ENCODE data around the gene PRIM2. TPM values are rescaled to one million over a fixed set of nuclear protein-coding genes. Genes with fewer than 3 reads are reported as not detected.

Gene PRIM2
- total and polyA plus RNA-seq, 10 of the 15 experiments (the other 5 are each of a cell fraction or from before 2014, with no cell fraction given), result 13.2 to 38.6 (median 25.1) TPM

DNA sequence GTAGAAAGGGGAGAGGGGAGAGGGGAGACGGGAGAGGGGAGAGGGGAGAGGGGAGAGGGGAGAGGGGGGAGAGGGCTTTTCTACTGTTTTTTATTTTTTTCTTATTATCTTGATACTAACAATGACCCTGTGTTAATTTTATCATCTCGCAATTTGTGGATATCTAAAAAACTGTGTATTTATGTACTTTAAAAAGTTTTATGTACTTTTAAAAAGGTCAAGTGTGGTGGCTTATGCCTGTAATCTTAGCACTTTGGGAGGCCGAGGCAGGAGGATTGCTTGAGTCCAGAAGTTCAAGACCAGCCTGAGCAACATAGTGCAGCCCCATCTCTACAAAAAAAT lies 5.5 kb upstream of the PRIM2 start:
- DNase-seq (ENCODE audit: low read depth, low spot score) (no peak), FAIRE-seq (no peak), ATAC-seq (no peak)
- Histone ChIP-seq H3K27ac (ENCODE audit: control insufficient read depth, insufficient read depth) (no peak overlapping the region), H3K9me3 (replicated peaks; ENCODE audit: control insufficient read depth, insufficient read depth, low read length) (no peaks in the 10 kb centered on the region), H3K9ac (ENCODE audit: control insufficient read depth, insufficient read depth, low read length) (no peak overlapping the region), H3K4me3 (no peak overlapping the region), H3K79me2 (ENCODE audit: control insufficient read depth, insufficient read depth, low read length) (no peaks in the 10 kb centered on the region), H2AFZ (ENCODE audit: control insufficient read depth, low read depth, low read length) (no peak overlapping the region), H3K27me3 (replicated peaks in 1 of 2; ENCODE audit: control insufficient read depth in 2 of 2, insufficient read depth in 2 of 2, low read length in 1 of 2) (no peaks in the 10 kb centered on the region), H4K20me1 (ENCODE audit: control insufficient read depth, insufficient read depth) (no peaks in the 10 kb centered on the region), H3K4me2 (ENCODE audit: control insufficient read depth, insufficient read depth) (no peak overlapping the region), H3K4me1 (ENCODE audit: control insufficient read depth, insufficient read depth, low read length) (no peaks in the 10 kb centered on the region), H3K36me3 (ENCODE audit: control insufficient read depth in 2 of 2, insufficient read depth in 2 of 2, low read length in 1 of 2) (no peaks in the 10 kb centered on the region)
- ChIA-PET POLR2A (no interaction called here), CTCF (interaction anchor here (0.8 kb wide), 1 partner anchor 408 kb away, joined by 3 read pairs; no protein-coding TSS in a partner anchor), RAD21 (ENCODE audit: unreplicated experiment) (interaction anchor here (0.8 kb wide), 1 partner anchor 407 kb away, joined by 3 read pairs; no protein-coding TSS in a partner anchor), SMC1A (ENCODE audit: uncharacterized antibody, unreplicated experiment) (interaction anchor here (0.8 kb wide), 1 partner anchor 408 kb away, joined by 4 read pairs; no protein-coding TSS in a partner anchor)
- intact Hi-C loops (cut with micrococcal nuclease; ENCODE audit: unreplicated experiment), result no loop called here
- in situ Hi-C loops (cut with MboI), result loop anchor here (10.0 kb wide), 2 partner anchors 137 to 207 kb away; partner anchors contain the start of gene BAG2
- TF ChIP-seq STAT1 (conservative IDR thresholded peaks at IDR 0.05) (no peak), ZNF217 (IDR thresholded peaks at IDR 0.05) (no peak), ZNF207 (IDR thresholded peaks at IDR 0.05; ENCODE audit: borderline replicate concordance) (no peak), JUNB (IDR thresholded peaks at IDR 0.05) (no peak), HDAC6 (IDR thresholded peaks at IDR 0.05; ENCODE audit: unreplicated experiment) (no peak), EED (IDR thresholded peaks at IDR 0.05; ENCODE audit: low read depth) (no peak), KAT2A (conservative IDR thresholded peaks at IDR 0.05; ENCODE audit: control insufficient read depth, low read depth, low read length) (no peak), ZSCAN29 (IDR thresholded peaks at IDR 0.05) (no peak), ESRRA (IDR thresholded peaks at IDR 0.05; ENCODE audit: low read length) (no peak), JUND (IDR thresholded peaks at IDR 0.05; ENCODE audit: low read depth, low read length) (no peak), IRF4 (IDR thresholded peaks at IDR 0.05; ENCODE audit: low read depth, low read length) (no peak), POLR2AphosphoS5 (IDR thresholded peaks at IDR 0.05; ENCODE audit: low read length) (no peak), ZNF622 (IDR thresholded peaks at IDR 0.05) (no peak), SMARCA5 (IDR thresholded peaks at IDR 0.05) (no peak)
- TF ChIP-seq, protein P1, sequence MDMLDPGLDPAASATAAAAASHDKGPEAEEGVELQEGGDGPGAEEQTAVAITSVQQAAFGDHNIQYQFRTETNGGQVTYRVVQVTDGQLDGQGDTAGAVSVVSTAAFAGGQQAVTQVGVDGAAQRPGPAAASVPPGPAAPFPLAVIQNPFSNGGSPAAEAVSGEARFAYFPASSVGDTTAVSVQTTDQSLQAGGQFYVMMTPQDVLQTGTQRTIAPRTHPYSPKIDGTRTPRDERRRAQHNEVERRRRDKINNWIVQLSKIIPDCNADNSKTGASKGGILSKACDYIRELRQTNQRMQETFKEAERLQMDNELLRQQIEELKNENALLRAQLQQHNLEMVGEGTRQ (IDR thresholded peaks at IDR 0.05; ENCODE audit: borderline replicate concordance, low read depth, low read length), result no peak
- 72% methylated on average over 2 of the region's 3 CpGs for WGBS (ENCODE audit: insufficient coverage, insufficient replicate concordance, low lambda C conversion rate, missing lambda C conversion rate)
- no TSS peak for BruUV-seq (replicated peaks)
